ENCODE data around the gene EGFL6.

Gene EGFL6, protein sequence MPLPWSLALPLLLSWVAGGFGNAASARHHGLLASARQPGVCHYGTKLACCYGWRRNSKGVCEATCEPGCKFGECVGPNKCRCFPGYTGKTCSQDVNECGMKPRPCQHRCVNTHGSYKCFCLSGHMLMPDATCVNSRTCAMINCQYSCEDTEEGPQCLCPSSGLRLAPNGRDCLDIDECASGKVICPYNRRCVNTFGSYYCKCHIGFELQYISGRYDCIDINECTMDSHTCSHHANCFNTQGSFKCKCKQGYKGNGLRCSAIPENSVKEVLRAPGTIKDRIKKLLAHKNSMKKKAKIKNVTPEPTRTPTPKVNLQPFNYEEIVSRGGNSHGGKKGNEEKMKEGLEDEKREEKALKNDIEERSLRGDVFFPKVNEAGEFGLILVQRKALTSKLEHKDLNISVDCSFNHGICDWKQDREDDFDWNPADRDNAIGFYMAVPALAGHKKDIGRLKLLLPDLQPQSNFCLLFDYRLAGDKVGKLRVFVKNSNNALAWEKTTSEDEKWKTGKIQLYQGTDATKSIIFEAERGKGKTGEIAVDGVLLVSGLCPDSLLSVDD

GRCh38 chrX:13569479-13570260 is at the start of gene EGFL6:
Gene EGFL6 (plus strand): TSS chrX:13569601. CDS start chrX:13569862, 261 bp downstream.
- no peak for DNase-seq

- no peak for DNase-seq
Observed at GRCh38 chrX:13520351-13520750, 49.0 kb upstream of the EGFL6 start.

- DNase-seq: no peak
Observed at GRCh38 chrX:13520936-13521335, 48.5 kb upstream of the EGFL6 start.

DNA sequence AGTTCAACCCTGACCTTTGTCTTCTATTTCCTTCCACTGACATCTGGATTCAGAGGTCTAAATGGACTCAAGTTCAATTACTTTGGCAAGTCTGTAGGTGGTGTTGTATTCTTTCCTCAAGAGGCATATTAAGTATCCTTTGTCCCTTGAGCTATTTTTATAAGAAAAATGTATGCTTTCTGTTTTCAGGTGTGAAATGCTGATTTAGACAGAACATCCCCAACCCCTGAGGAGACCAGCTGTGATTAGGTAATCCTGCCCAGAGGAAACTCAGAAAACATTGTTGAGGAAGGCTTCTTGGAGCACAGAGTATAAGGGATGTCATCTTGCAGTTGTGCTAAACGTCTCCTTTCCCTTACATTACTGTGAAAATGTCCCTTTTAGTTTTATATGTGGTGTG is 46.6 kb upstream of the EGFL6 start:
- DNase-seq: no peak

DNA sequence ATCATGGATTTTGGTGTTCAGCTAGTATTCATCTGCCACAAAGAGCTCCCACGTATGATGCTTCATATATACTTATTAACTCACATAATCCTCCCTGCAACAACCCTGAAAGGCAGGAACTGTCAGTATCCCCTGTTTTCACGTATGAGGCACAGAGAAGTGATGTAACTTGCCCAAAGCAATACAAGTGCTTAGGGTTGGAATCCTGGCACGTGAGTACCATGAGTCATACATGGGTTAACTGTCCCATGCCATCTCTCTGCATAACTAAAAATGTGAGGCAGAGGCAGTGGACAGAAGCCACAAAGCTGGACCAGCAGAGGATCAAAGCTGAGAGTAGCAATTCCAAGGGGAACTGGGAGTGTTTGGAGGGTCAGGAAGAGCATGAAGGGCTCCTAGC is 35.7 kb upstream of the EGFL6 start:
- no peak for DNase-seq

- no peak for DNase-seq
Observed at GRCh38 chrX:13535376-13536165, 33.8 kb upstream of the EGFL6 start.

- no peak for DNase-seq
Observed at GRCh38 chrX:13536551-13536950, 32.9 kb upstream of the EGFL6 start.

GRCh38 chrX:13538414-13538813 is 31.0 kb upstream of the EGFL6 start:
- no peak for DNase-seq

DNA sequence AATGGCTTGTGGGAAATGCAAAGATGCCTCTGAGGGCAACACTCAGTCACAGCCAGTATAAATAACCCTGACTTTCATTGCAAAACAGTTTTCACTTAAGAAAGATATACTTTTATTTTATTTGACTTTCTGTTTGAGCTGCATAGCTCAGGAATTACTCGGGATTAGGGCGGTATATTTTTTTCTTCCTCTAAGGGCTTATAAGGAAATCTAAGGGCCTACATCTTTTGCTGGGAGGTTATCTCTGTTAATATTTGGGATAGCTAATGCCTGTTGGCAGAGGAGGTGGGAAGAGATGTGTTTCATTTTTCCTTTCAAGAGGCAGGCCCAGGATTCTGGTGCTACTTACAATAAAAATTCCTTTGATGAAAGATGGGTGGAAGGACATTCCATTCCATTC is 28.8 kb upstream of the EGFL6 start:
- no peak for DNase-seq

- no peak for DNase-seq
Observed at GRCh38 chrX:13545726-13546125, 23.7 kb upstream of the EGFL6 start.

- DNase-seq: no peak
Observed at GRCh38 chrX:13547671-13548070, 21.7 kb upstream of the EGFL6 start.

DNA sequence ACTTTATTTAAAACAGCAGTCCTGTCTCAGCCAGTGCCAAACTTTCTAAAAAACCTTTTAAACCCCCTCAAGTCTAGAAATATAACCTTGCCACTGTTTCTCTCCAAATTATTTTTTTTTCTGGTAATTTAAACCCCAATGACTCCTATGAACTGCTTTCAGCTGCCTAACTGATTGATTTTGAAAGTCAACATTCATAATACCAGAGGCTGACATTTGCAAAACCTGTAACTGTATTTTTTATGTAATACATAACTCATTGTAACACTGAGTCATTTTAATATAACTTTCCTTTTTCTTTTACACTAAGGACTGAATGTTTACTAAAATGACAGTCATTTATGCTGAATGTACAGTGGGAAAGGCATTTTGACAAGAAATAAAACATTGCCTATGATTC is 19.1 kb upstream of the EGFL6 start:
- DNase-seq: no peak

- no peak for DNase-seq
Observed at GRCh38 chrX:13551610-13552009, 17.8 kb upstream of the EGFL6 start.

DNA sequence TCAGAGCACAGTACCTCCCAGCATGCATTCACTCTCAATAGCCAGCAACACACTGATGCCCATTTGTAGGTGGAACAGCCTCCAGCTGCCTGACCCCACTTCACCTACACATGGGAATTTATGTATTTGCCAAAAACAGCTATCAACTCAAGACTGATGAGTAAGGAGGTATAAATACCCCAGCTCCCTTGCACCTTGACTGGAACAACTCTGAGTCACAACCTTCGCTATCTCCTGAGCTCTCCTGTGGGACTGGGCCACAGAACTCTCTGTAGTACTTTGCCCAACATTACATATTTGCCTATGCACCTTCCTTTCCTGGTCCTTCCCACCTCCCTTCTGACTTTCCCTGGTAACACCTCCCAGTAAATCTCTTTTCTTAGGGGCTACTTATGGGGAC is 16.5 kb upstream of the EGFL6 start:
- no peak for DNase-seq

DNA sequence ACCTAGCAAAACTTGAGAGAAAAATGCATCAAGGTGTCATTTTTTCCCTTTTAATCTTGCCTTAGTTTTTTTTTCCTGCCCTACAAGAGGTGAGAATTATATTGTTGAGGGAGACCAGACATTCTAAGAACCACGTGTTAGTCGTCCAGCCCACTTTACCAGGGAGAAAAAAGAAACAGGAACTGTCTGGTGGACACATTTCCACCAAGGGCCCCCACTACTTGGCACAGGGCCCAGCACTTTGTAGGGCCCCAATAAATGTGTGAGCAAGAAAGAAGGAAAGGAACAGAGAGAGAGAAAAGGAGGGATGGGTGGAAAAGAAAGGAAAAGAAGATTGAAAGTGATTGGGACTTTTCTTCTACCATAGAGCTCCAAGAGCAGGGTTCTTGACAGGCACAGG is 3.9 kb upstream of the EGFL6 start:
- DNase-seq: no peak

- DNase-seq: no peak
Observed at GRCh38 chrX:13570261-13570605, 832 bp downstream of the EGFL6 start.

GRCh38 chrX:13571136-13571535 is 1.7 kb downstream of the EGFL6 start:
- no peak for DNase-seq

DNA sequence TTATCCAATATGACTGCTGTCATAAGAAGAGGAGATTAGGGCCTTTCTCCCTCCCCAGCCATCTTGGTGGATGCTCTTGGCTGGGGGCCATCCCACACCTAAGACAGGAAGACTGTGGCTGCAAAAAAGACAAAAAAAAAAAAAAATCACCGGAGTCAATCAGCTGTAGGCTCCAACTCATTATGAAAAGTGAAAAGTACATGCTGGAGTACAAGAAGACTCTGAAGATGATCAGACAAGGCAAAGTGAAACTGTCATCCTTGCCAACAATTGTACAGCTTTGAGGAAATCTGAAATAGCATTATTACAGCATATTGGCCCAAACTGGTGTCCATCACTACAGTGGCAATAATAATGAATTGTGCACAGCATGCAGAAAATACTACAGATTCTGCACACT is 5.2 kb downstream of the EGFL6 start:
- DNase-seq: no peak

- no peak for DNase-seq
Observed at GRCh38 chrX:13579661-13580060, 10.3 kb downstream of the EGFL6 start.

GRCh38 chrX:13581554-13581953 is 12.2 kb downstream of the EGFL6 start:
- DNase-seq: no peak

DNA sequence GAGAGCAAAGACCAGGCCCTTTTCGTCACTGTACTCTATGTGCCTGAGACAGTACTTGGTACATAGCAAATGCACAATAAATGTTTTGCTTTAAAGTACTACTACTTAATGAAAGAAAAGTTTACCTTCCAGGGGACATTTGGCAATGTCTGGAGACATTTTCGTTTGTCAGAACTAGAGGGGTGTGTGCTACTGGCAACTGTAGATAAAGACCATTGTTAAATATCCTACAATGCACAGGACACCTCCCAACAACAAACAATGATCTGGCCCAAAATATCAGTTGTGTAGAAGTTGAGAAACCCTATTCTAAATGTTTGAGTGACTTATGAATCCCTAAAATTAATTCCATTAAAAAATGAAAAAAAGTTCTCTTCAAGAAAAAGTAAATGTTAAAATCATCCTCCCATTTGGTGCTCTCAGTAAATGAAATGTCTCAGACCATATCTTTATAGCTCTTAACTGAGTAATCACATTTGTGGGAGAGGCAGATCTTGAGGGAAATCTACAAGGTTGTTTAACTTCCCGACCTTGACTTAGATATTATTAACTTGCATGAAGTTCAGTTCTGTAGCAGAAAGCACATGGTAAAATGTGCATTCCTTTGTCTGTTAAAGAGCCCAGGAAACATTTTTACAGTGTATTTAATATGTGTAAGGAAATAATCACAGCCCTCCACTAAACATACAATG is 18.5 kb downstream of the EGFL6 start:
- no peak for DNase-seq

- no peak for DNase-seq
Observed at GRCh38 chrX:13590207-13590606, 20.8 kb downstream of the EGFL6 start.

GRCh38 chrX:13590914-13591313 is 21.5 kb downstream of the EGFL6 start:
- DNase-seq: no peak

All from NCI-H1436 treated with DMSO at 0.1 percent for 48 hours (cell line).